HG03045 (cell line): ENCODE data around the gene CRADD.

ENCODE experiments used
- ATAC-seq: cut with Tn5 transposase; IDR thresholded peaks from one replicate; pipeline ENCODE4 v1.9.1; 2021; ENCODE audit warnings: mild to moderate bottlenecking, moderate library complexity; ENCODE audit not compliant: unreplicated experiment

The CRADD gene

GRCh38 chr12:93836620-93837260 lies 159.6 kb downstream of the CRADD start:
- ATAC-seq = no peak

GRCh38 chr12:93838193-93838592 lies 161.0 kb downstream of the CRADD start:
- no peak for ATAC-seq

GRCh38 chr12:93839064-93839463 lies 161.9 kb downstream of the CRADD start:
- no peak for ATAC-seq

- no peak for ATAC-seq
These were observed 164.5 kb downstream of the CRADD start for GRCh38 chr12:93841671-93842070.

- ATAC-seq = no peak
These were observed 167.1 kb downstream of the CRADD start for GRCh38 chr12:93844164-93844784.

- no peak for ATAC-seq
These were observed 169.9 kb downstream of the CRADD start for GRCh38 chr12:93846936-93847516.

- ATAC-seq = peak; percentile 80
These were observed 170.6 kb downstream of the CRADD start for GRCh38 chr12:93847517-93848474.

- ATAC-seq = no peak
These were observed 171.4 kb downstream of the CRADD start for GRCh38 chr12:93848523-93849101.

- no peak for ATAC-seq
These were observed 172.8 kb downstream of the CRADD start for GRCh38 chr12:93849946-93850345.

GRCh38 chr12:93850481-93851256 lies 173.5 kb downstream of the CRADD start:
- ATAC-seq = no peak

GRCh38 chr12:93851257-93851671 lies 174.1 kb downstream of the CRADD start:
- no peak for ATAC-seq

- ATAC-seq = no peak
These were observed 175.0 kb downstream of the CRADD start for GRCh38 chr12:93852173-93852591.

GRCh38 chr12:93853698-93854478 lies 176.7 kb downstream of the CRADD start:
- ATAC-seq = no peak

- ATAC-seq = no peak
These were observed 178.1 kb downstream of the CRADD start for GRCh38 chr12:93855261-93855660.

GRCh38 chr12:93856611-93857010 lies 179.4 kb downstream of the CRADD start:
- no peak for ATAC-seq

- ATAC-seq = no peak
These were observed 180.2 kb downstream of the CRADD start for GRCh38 chr12:93857279-93857938.

GRCh38 chr12:93857991-93858447 lies 180.8 kb downstream of the CRADD start:
- no peak for ATAC-seq

GRCh38 chr12:93860668-93861373 lies 183.6 kb downstream of the CRADD start:
- ATAC-seq = no peak
